ENCODE results near the gene CDKL4.
"Not testable (repeated sequence)": the region's sequence is repeated elsewhere in the genome, so short reads cannot be mapped to it uniquely, and the experiment has no call there.

The CDKL4 gene

GRCh38 chr2:39243469-39244123, at the start of gene CDKL4:
TSS of gene CDKL4 (minus strand) at chr2:39243970.
- DNase-seq = no peak

GRCh38 chr2:39290433-39290832, 46.7 kb upstream of the CDKL4 start:
- DNase-seq = no peak

- DNase-seq = no peak
These were observed 45.8 kb upstream of the CDKL4 start for GRCh38 chr2:39289609-39290008.

- DNase-seq = no peak
These were observed 39.8 kb upstream of the CDKL4 start for GRCh38 chr2:39283561-39283960.

- DNase-seq = no peak
These were observed 37.6 kb upstream of the CDKL4 start for GRCh38 chr2:39281391-39281790.

GRCh38 chr2:39275016-39275415, 31.2 kb upstream of the CDKL4 start:
- DNase-seq = no peak

- no peak for DNase-seq
These were observed 26.2 kb upstream of the CDKL4 start for GRCh38 chr2:39269941-39270340.

- no peak for DNase-seq
These were observed 23.2 kb upstream of the CDKL4 start for GRCh38 chr2:39266916-39267434.

GRCh38 chr2:39266139-39266805, 22.5 kb upstream of the CDKL4 start:
- DNase-seq = no peak

- DNase-seq = no peak
These were observed 21.5 kb upstream of the CDKL4 start for GRCh38 chr2:39265315-39265714.

- DNase-seq = no peak
These were observed 21.0 kb upstream of the CDKL4 start for GRCh38 chr2:39264733-39265132.

GRCh38 chr2:39260087-39260486, 16.3 kb upstream of the CDKL4 start:
- DNase-seq = no peak

- no peak for DNase-seq
These were observed 12.3 kb upstream of the CDKL4 start for GRCh38 chr2:39256040-39256439.

GRCh38 chr2:39252888-39253518, 9.2 kb upstream of the CDKL4 start:
- no peak for DNase-seq

GRCh38 chr2:39247512-39248043, 3.8 kb upstream of the CDKL4 start:
- no peak for DNase-seq

- DNase-seq = no peak
These were observed 2.7 kb upstream of the CDKL4 start for GRCh38 chr2:39246382-39246980.

GRCh38 chr2:39244963-39245625, 1.3 kb upstream of the CDKL4 start:
- not testable (repeated sequence) for DNase-seq

- DNase-seq = not testable (repeated sequence)
These were observed 582 bp upstream of the CDKL4 start for GRCh38 chr2:39244241-39244862.

GRCh38 chr2:39241588-39241987, 2.2 kb downstream of the CDKL4 start:
- no peak for DNase-seq

GRCh38 chr2:39240758-39241157, 3.0 kb downstream of the CDKL4 start:
- DNase-seq = no peak

- DNase-seq = no peak
These were observed 9.0 kb downstream of the CDKL4 start for GRCh38 chr2:39234754-39235153.

- DNase-seq = no peak
These were observed 11.6 kb downstream of the CDKL4 start for GRCh38 chr2:39232141-39232540.

All from NCI-H1048 (cell line).